Astrocyte (in vitro differentiated cells and primary cell): ENCODE results near the gene DRC1.

Source experiments
- CTCF ChIP-seq: IDR thresholded peaks from 2 replicates; pipeline ENCODE4 v1.5.1; 2011; ENCODE audit warnings: low read depth, mild to moderate bottlenecking, inconsistent platforms, low read length, moderate library complexity; ENCODE audit not compliant: insufficient read depth
- EZH2 ChIP-seq: IDR thresholded peaks from 2 replicates; pipeline ENCODE4 v1.6.1; 2012; ENCODE audit warnings: mild to moderate bottlenecking, low read length, inconsistent platforms; ENCODE audit not compliant: insufficient read depth

GRCh38 chr2:26400723-26401122 is 997 bp upstream of the DRC1 start:
- no peak for TF ChIP-seq EZH2
- no peak for TF ChIP-seq CTCF
